ENCODE measurements around the gene TRIM14. TPM values are rescaled to one million over a fixed set of nuclear protein-coding genes. Genes with fewer than 3 reads are reported as not detected.
A peak's percentile ranks its signal among the peaks of the same experiment; 100 is the strongest.

The TRIM14 gene
- total and polyA plus RNA-seq, 2 of the 4 experiments (the other 2 are of a cell fraction) = 3.0 to 8.5 TPM

DNA sequence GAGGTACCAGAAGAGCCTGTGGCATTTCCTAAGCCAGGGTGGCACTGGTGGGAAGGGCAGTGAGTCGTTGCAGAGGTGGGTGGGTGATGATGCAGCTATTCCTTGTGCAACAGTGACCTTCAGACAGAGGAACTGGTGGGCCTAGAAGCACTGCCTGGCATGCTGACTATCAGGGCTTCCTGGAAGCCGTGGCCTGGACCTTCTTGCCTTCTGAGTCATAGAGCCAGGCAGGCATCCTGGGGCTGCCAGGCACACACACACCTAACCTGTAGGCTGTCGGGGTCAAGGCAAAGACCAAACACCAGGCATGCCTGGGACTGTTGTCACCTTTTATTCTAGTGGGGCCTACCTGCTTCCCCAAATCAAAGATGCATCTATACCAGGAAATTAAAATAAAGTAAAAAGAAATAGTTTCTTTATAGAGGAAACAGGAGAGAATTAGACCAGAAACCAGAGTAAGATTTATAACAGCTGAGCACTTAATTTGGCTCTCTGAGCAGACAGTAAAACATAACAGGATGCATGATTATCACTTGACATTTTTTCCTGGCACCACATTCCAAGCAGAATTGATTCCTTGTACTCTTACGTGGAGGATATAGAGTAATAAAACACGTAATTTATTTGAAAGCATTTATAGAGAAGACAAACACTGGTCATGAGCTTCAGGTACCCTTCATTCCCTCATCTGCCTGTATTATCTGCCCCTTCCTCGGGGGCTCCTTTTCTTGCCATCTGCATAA is 37.4 kb downstream of the TRIM14 start:
- H3K27ac ChIP-seq (ENCODE audit: insufficient read depth, low read length) = peak overlapping the region; percentile 73
- 71% methylated on average over 3 of the region's 6 CpGs; no CpG with 5 or more reads in 1 of the 2 experiments for WGBS, 2 experiments (ENCODE audit: extremely low coverage in 2 of 2, insufficient read length in 1 of 2)

More for the DNA sequence above, 37.4 kb downstream of the TRIM14 start:
- Histone ChIP-seq H3K14ac (replicated peaks; ENCODE audit: low read depth, low read length) (peak overlapping the region; percentile 31; the same call in 1 of the 2 replicates), H3K27me3 (ENCODE audit: control insufficient read depth, insufficient read depth, low read length) (no peaks in the 10 kb centered on the region), H3K9ac (ENCODE audit: low read depth, low read length) (peak overlapping the region; percentile 41; the same call in 1 of the 2 replicates), H2AFZ (replicated peaks; ENCODE audit: low read length, poor library complexity) (no peak overlapping the region), H2BK15ac (ENCODE audit: low read depth, low read length) (no peak overlapping the region; the same call in 2 of the 3 replicates), H3K23ac (ENCODE audit: low read depth, low read length) (peak overlapping the region; percentile 44; the same call in 1 of the 2 replicates), H2BK120ac (ENCODE audit: low read depth, low read length) (peak overlapping the region; percentile 36; the same call in 1 of the 2 replicates), H3K36me3 (ENCODE audit: control insufficient read depth, insufficient read depth, low read length) (peaks cover 33% of the 10 kb centered on the region), H3K9me1 (ENCODE audit: insufficient read depth, low read length) (peaks cover 11% of the 10 kb centered on the region), H2BK20ac (ENCODE audit: low read depth, low read length) (peak overlapping the region; percentile 51; the same call in 1 of the 2 replicates), H4K5ac (ENCODE audit: low read depth, low read length) (no peak overlapping the region), H3K4me1 (ENCODE audit: control insufficient read depth, insufficient read depth, low read length) (peaks cover 18% of the 10 kb centered on the region), H4K8ac (ENCODE audit: low read depth in 2 of 2, low read length in 2 of 2) (peak overlapping the region; percentile 16 to 47; a peak in 3 of 4 replicates), H4K20me1 (ENCODE audit: insufficient read depth, low read length) (0 out of 2 replicates have a peak, but pooled peaks cover 5% of the 10 kb centered on the region), H3K4me2 (ENCODE audit: low read depth, low read length) (no peak overlapping the region), H4K91ac (ENCODE audit: insufficient read depth, low read depth, low read length) (peak overlapping the region; percentile 23; the same call in 1 of the 2 replicates), H2AK5ac (ENCODE audit: low read depth, low read length) (peak overlapping the region; percentile 73), H3K56ac (ENCODE audit: extremely low read depth, insufficient read depth, low read length) (no peak overlapping the region), H3K4ac (ENCODE audit: low read depth, low read length) (peak overlapping the region; percentile 75), H3K79me1 (ENCODE audit: low read depth in 1 of 2, low read length in 2 of 2) (peaks cover 14 to 33% of the 10 kb centered on the region in 2 experiments; a peak in 3 of 4 replicates), H3K4me3 (ENCODE audit: insufficient read depth, low read depth, low read length) (no peak overlapping the region), H2BK5ac (ENCODE audit: low read depth, low read length, poor library complexity, severe bottlenecking) (peak overlapping the region; percentile 81), H2AK9ac (replicated peaks; ENCODE audit: low read depth, low read length, poor library complexity) (peak overlapping the region; percentile 62), H3K9me3 (ENCODE audit: control insufficient read depth, insufficient read depth, low read length) (no peaks in the 10 kb centered on the region), H3K18ac (ENCODE audit: low read depth, low read length) (peak overlapping the region; percentile 34; the same call in 1 of the 2 replicates)
- CTCF ChIA-PET = no interaction called here
- in situ Hi-C loops (cut with MboI; ENCODE audit: low sequenced_read_pairs) = no loop called here
- POLR2A ChIA-PET (ENCODE audit: unreplicated experiment) = no interaction called here
- ATAC-seq (ENCODE audit: low read depth) (peak; percentile 53), DNase-seq (peak; percentile 50)
- TF ChIP-seq POLR2A (IDR thresholded peaks at IDR 0.05; ENCODE audit: low read depth, low read length) = no peak
- no peak for TF ChIP-seq RCOR1 (IDR thresholded peaks at IDR 0.05; ENCODE audit: insufficient replicate concordance, low read length)
- peak; percentile 91 for TF ChIP-seq CEBPB (IDR thresholded peaks at IDR 0.05; ENCODE audit: low read depth, low read length)
- TF ChIP-seq FOS (IDR thresholded peaks at IDR 0.05; ENCODE audit: low read depth, low read length) = peak; percentile 29; the same call in 1 of the 2 replicates
- peak; percentile 21; the same call in 1 of the 2 replicates for TF ChIP-seq BHLHE40 (IDR thresholded peaks at IDR 0.05; ENCODE audit: low read depth, low read length)
- TF ChIP-seq MXI1 (IDR thresholded peaks at IDR 0.05; ENCODE audit: borderline replicate concordance, low read depth, low read length) = 0 out of 2 replicates have a peak, but pooled peaks have one; percentile 15
- intact Hi-C loops (cut with micrococcal nuclease) = no loop called here
- BruUV-seq (replicated peaks) = no TSS peak
- dilution Hi-C loops (cut with HindIII; ENCODE audit: low sequenced_read_pairs, unreplicated experiment) = no loop called here

All from IMR-90 (cell line).